Measurements from ENCODE around the gene CLSTN2.

The CLSTN2 gene

GRCh38 chr3:140093742-140094141 is 158.8 kb downstream of the CLSTN2 start:
- Mint-ChIP-seq H3K4me1 (ENCODE audit: low read depth) (no peaks in the 10 kb centered on the region), H3K27me3 (ENCODE audit: low read depth) (no peaks in the 10 kb centered on the region), H3K27ac (no peak overlapping the region), H3K36me3 (ENCODE audit: low read depth) (no peaks in the 10 kb centered on the region), H3K9me3 (no peaks in the 10 kb centered on the region), H3K4me3 (no peak overlapping the region)
- no peak for DNase-seq (ENCODE audit: low spot score)

DNA sequence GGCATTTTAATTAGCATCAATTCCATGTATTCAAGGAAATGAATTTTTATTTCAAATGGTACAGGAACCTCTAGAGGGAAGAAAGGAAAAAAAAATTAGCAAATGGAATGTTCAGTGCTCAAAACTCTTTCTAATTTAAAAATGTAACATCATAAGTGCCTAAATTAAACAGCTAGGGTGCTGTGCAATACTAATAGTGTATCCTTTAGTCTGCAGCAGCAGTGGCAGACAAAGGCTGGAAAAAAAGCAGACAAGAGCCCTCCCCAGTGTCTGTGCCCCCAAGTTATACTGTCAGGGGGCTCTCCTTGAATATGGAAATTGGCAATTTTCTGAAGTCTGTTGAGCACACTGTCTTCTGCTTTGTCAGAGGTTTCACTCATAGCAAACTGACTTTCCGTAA is 159.5 kb downstream of the CLSTN2 start:
- H3K4me3 Mint-ChIP-seq = no peak overlapping the region
- no peaks in the 10 kb centered on the region for H3K27me3 Mint-ChIP-seq (ENCODE audit: low read depth)
- no peaks in the 10 kb centered on the region for H3K36me3 Mint-ChIP-seq (ENCODE audit: low read depth)
- H3K4me1 Mint-ChIP-seq (ENCODE audit: low read depth) = no peaks in the 10 kb centered on the region
- DNase-seq (ENCODE audit: low spot score) = no peak
- H3K9me3 Mint-ChIP-seq = no peaks in the 10 kb centered on the region
- H3K27ac Mint-ChIP-seq = no peak overlapping the region

- no peak for DNase-seq (ENCODE audit: low spot score)
- Mint-ChIP-seq H3K27ac (no peak overlapping the region), H3K4me1 (ENCODE audit: low read depth) (no peaks in the 10 kb centered on the region), H3K4me3 (no peak overlapping the region), H3K36me3 (ENCODE audit: low read depth) (no peaks in the 10 kb centered on the region), H3K27me3 (ENCODE audit: low read depth) (no peaks in the 10 kb centered on the region), H3K9me3 (no peaks in the 10 kb centered on the region)
Observed at GRCh38 chr3:140096037-140096436, 161.1 kb downstream of the CLSTN2 start.

- H3K4me1 Mint-ChIP-seq (ENCODE audit: low read depth) = no peaks in the 10 kb centered on the region
- no peak for DNase-seq (ENCODE audit: low spot score)
- no peaks in the 10 kb centered on the region for H3K36me3 Mint-ChIP-seq (ENCODE audit: low read depth)
- no peaks in the 10 kb centered on the region for H3K27me3 Mint-ChIP-seq (ENCODE audit: low read depth)
- no peaks in the 10 kb centered on the region for H3K9me3 Mint-ChIP-seq
- no peak overlapping the region for H3K4me3 Mint-ChIP-seq
- no peak overlapping the region for H3K27ac Mint-ChIP-seq
Observed at GRCh38 chr3:140097874-140098635, 163.1 kb downstream of the CLSTN2 start.

DNA sequence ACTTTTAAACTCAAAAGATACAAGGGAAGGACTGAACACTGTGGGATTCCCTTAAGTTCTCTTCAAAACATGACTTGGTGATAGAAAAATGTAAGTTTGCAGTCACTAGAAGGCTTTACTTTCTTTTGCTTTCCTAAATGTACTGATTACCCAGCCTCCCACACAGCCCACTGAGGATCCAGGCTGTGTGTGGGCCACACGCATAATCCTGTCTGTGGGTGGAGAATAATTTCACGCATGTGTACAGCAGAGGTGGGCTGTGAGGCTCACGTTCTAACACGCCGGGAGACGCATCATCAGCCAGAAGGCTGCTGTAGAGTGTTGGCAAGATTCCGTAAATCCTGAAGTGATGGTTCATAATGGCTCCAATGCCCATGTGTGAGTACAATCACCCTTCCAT is 165.5 kb downstream of the CLSTN2 start:
- H3K36me3 Mint-ChIP-seq (ENCODE audit: low read depth) = no peaks in the 10 kb centered on the region
- H3K4me1 Mint-ChIP-seq (ENCODE audit: low read depth) = no peaks in the 10 kb centered on the region
- H3K27me3 Mint-ChIP-seq (ENCODE audit: low read depth) = no peaks in the 10 kb centered on the region
- no peak for DNase-seq (ENCODE audit: low spot score)
- H3K27ac Mint-ChIP-seq = no peak overlapping the region
- no peaks in the 10 kb centered on the region for H3K9me3 Mint-ChIP-seq
- no peak overlapping the region for H3K4me3 Mint-ChIP-seq

- no peak overlapping the region for H3K27ac Mint-ChIP-seq
- DNase-seq (ENCODE audit: low spot score) = no peak
- no peaks in the 10 kb centered on the region for H3K9me3 Mint-ChIP-seq
- H3K36me3 Mint-ChIP-seq (ENCODE audit: low read depth) = no peaks in the 10 kb centered on the region
- no peaks in the 10 kb centered on the region for H3K4me1 Mint-ChIP-seq (ENCODE audit: low read depth)
- H3K27me3 Mint-ChIP-seq (ENCODE audit: low read depth) = no peaks in the 10 kb centered on the region
- no peak overlapping the region for H3K4me3 Mint-ChIP-seq
Observed at GRCh38 chr3:140103166-140103565, 168.2 kb downstream of the CLSTN2 start.

DNA sequence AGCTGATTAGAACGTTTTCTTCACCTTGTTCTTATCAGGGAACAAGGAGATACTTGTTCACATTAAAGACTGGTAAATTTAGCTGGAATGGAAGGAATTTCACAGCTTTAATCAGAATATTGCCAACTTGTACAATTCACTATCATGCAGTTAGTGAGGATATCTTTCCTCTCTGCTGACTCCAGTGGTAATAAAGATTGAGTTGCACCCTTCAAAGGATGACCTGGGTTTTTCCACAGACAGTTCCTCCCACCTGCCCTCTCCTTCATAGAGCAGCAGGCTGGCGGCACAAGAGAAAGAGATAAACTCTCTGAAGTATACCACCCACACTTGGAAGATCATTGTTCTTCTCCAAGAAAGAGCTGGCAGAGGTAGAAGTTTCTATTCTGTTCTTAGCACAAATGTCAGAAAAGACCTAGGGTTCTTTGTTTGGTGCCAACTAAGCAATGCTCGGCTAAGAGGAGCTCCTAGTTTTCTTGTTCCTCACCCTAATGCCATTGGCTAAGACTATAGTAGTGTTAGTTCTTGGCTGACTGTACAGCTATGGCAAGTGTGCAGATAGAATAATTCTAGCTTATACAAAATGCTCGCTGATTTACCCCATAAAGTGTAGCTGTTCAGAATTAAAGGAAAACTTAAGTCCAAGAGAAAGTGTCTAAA is 169.1 kb downstream of the CLSTN2 start:
- no peak overlapping the region for H3K4me3 Mint-ChIP-seq
- no peak for DNase-seq (ENCODE audit: low spot score)
- no peaks in the 10 kb centered on the region for H3K36me3 Mint-ChIP-seq (ENCODE audit: low read depth)
- H3K27me3 Mint-ChIP-seq (ENCODE audit: low read depth) = no peaks in the 10 kb centered on the region
- no peaks in the 10 kb centered on the region for H3K9me3 Mint-ChIP-seq
- no peak overlapping the region for H3K27ac Mint-ChIP-seq
- no peaks in the 10 kb centered on the region for H3K4me1 Mint-ChIP-seq (ENCODE audit: low read depth)

DNA sequence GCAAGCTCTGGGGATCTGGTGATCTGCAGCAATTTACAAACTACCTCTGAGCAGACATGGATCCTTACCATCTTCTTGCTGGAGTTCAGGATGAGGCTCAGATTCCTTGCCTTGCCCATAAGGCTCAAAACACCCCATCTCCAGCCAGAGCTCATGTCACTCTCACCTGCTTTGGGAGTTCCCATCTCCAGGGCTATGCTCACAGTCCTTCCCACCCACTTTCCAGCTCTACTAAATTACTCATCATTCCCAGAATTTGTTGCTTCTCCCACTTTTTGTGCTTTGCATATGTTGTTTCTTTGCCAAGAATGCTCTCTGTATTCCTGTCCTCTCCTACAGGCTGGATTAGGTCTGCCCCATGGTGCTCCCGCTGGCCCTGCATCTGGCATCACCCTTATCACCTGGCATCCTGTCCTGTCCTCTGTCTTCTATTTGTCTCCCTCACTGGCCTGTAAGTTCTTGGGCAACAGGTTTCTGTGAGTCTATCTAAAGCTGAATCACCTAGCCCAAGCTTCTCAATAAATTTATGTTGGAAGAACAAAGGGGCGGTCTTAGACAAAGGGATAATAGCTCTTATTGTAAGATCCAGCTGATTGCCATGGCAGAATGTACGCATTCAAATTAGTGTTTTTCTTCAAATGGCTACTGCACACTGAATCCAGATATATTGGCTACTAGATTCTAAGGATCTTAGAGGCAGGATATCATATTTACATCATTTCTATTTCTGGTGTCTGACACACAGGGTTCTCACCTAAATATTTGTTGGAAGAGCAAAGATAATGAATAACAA is 179.2 kb downstream of the CLSTN2 start:
- no peaks in the 10 kb centered on the region for H3K9me3 Mint-ChIP-seq
- DNase-seq (ENCODE audit: low spot score) = no peak
- peaks cover 2% of the 10 kb centered on the region for H3K27me3 Mint-ChIP-seq (ENCODE audit: low read depth)
- H3K4me1 Mint-ChIP-seq (ENCODE audit: low read depth) = no peaks in the 10 kb centered on the region
- no peak overlapping the region for H3K27ac Mint-ChIP-seq
- no peaks in the 10 kb centered on the region for H3K36me3 Mint-ChIP-seq (ENCODE audit: low read depth)
- H3K4me3 Mint-ChIP-seq = no peak overlapping the region

DNA sequence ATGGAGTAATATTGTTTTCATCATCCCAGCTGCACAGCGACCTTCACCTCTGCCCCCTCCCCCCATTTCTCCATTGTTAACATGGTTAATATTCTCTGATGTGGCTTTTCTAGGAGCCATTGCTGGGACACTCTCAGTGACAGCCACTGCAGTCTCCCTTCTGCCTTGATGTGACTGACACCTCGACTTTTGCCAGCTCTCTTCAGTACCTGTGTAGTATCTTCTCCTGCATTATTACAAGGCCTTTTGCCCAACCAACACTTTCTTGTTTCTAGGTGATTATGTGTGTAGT is 179.8 kb downstream of the CLSTN2 start:
- H3K27me3 Mint-ChIP-seq (ENCODE audit: low read depth) = peaks cover 2% of the 10 kb centered on the region
- DNase-seq (ENCODE audit: low spot score) = no peak
- H3K4me3 Mint-ChIP-seq = no peak overlapping the region
- no peaks in the 10 kb centered on the region for H3K4me1 Mint-ChIP-seq (ENCODE audit: low read depth)
- H3K9me3 Mint-ChIP-seq = no peaks in the 10 kb centered on the region
- no peak overlapping the region for H3K27ac Mint-ChIP-seq
- no peaks in the 10 kb centered on the region for H3K36me3 Mint-ChIP-seq (ENCODE audit: low read depth)

GRCh38 chr3:140117096-140117526 is 182.1 kb downstream of the CLSTN2 start:
- Mint-ChIP-seq H3K36me3 (ENCODE audit: low read depth) (no peaks in the 10 kb centered on the region), H3K4me1 (ENCODE audit: low read depth) (no peaks in the 10 kb centered on the region), H3K27ac (no peak overlapping the region), H3K9me3 (no peaks in the 10 kb centered on the region), H3K27me3 (ENCODE audit: low read depth) (peaks cover 2% of the 10 kb centered on the region), H3K4me3 (no peak overlapping the region)
- DNase-seq (ENCODE audit: low spot score) = no peak

GRCh38 chr3:140122183-140122582 is 187.2 kb downstream of the CLSTN2 start:
- Mint-ChIP-seq H3K27ac (no peak overlapping the region), H3K9me3 (no peaks in the 10 kb centered on the region), H3K36me3 (ENCODE audit: low read depth) (no peaks in the 10 kb centered on the region), H3K27me3 (ENCODE audit: low read depth) (no peaks in the 10 kb centered on the region), H3K4me1 (ENCODE audit: low read depth) (no peaks in the 10 kb centered on the region), H3K4me3 (no peak overlapping the region)
- no peak for DNase-seq (ENCODE audit: low spot score)

GRCh38 chr3:140128217-140128616 is 193.2 kb downstream of the CLSTN2 start:
- Mint-ChIP-seq H3K9me3 (no peaks in the 10 kb centered on the region), H3K27ac (no peak overlapping the region), H3K27me3 (ENCODE audit: low read depth) (no peaks in the 10 kb centered on the region), H3K4me1 (ENCODE audit: low read depth) (no peaks in the 10 kb centered on the region), H3K4me3 (no peak overlapping the region), H3K36me3 (ENCODE audit: low read depth) (no peaks in the 10 kb centered on the region)
- no peak for DNase-seq (ENCODE audit: low spot score)

DNA sequence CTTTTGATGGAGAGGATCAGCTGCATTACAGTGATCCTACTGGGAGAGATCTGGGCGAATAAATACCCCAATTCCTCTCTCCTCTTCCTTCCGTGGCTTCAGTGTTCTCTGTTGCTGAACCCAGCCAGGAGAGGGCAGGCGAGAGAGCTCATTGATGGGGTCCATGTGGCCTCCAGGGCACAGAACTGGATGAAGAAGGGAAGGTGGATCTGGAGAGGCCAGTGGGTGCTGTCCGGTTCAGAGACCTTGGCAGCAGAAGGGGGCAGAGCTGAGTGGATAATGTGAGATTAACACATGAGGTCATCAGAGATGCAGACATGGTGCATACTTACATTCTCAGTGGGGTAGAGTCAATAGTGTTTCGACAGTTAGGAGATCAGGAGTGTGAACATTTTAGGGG is 193.6 kb downstream of the CLSTN2 start:
- Mint-ChIP-seq H3K27me3 (ENCODE audit: low read depth) (no peaks in the 10 kb centered on the region), H3K4me1 (ENCODE audit: low read depth) (no peaks in the 10 kb centered on the region), H3K4me3 (no peak overlapping the region), H3K36me3 (ENCODE audit: low read depth) (no peaks in the 10 kb centered on the region), H3K27ac (no peak overlapping the region), H3K9me3 (no peaks in the 10 kb centered on the region)
- no peak for DNase-seq (ENCODE audit: low spot score)

GRCh38 chr3:140129768-140130284 is 194.8 kb downstream of the CLSTN2 start:
- DNase-seq (ENCODE audit: low spot score) = no peak
- no peaks in the 10 kb centered on the region for H3K27me3 Mint-ChIP-seq (ENCODE audit: low read depth)
- H3K4me3 Mint-ChIP-seq = no peak overlapping the region
- no peak overlapping the region for H3K27ac Mint-ChIP-seq
- H3K36me3 Mint-ChIP-seq (ENCODE audit: low read depth) = no peaks in the 10 kb centered on the region
- H3K9me3 Mint-ChIP-seq = no peaks in the 10 kb centered on the region
- H3K4me1 Mint-ChIP-seq (ENCODE audit: low read depth) = no peaks in the 10 kb centered on the region
